Neural crest cell (in vitro differentiated cells): ENCODE measurements around the gene ATRNL1. TPM values are rescaled to one million over a fixed set of nuclear protein-coding genes. Genes with fewer than 3 reads are reported as not detected.
"Not testable (repeated sequence)": the region's sequence is repeated elsewhere in the genome, so short reads cannot be mapped to it uniquely, and the experiment has no call there.

Source experiments
- DNase-seq: peaks from one replicate; pipeline ENCODE4 v3.0.0; 2021; ENCODE audit warnings: low read depth, mixed read lengths, low spot score
- H3K27ac Mint-ChIP-seq: one replicate; pipeline ENCODE4 v1.8.0; 2021; ENCODE audit warnings: mild to moderate bottlenecking, mixed read lengths; ENCODE audit not compliant: unreplicated experiment
- H3K27me3 Mint-ChIP-seq: 2 replicates; pipeline ENCODE4 v1.8.0; 2021; ENCODE audit warnings: low read depth, mild to moderate bottlenecking, mixed read lengths
- H3K36me3 Mint-ChIP-seq: 2 replicates; pipeline ENCODE4 v1.8.0; 2021; ENCODE audit warnings: low read depth, mild to moderate bottlenecking, mixed read lengths
- H3K4me1 Mint-ChIP-seq: 2 replicates; pipeline ENCODE4 v1.8.0; 2021; ENCODE audit warnings: mixed read lengths
- H3K4me3 Mint-ChIP-seq: one replicate; pipeline ENCODE4 v1.8.0; 2021; ENCODE audit warnings: mild to moderate bottlenecking, mixed read lengths
- H3K9me3 Mint-ChIP-seq: 2 replicates; pipeline ENCODE4 v1.8.0; 2021; ENCODE audit warnings: mixed read lengths
- CTCF ChIP-seq: fragments of 200-600 bp; sonication (generic); conservative IDR thresholded peaks from 2 replicates; pipeline ENCODE4 v1.5.0; 2021; ENCODE audit warnings: antibody characterized with exemption, mild to moderate bottlenecking
- total RNA-seq: library from RNA; stranded (reverse); gene quantifications from 2 replicates; pipeline ENCODE4 v1.2.1, GENCODE V29; 2021

Gene ATRNL1
- total RNA-seq, 1 donor from 2014 or later = 46.9 TPM

GRCh38 chr10:115525141-115525540 lies 432.0 kb downstream of the ATRNL1 start:
- H3K27ac Mint-ChIP-seq = no peak overlapping the region

GRCh38 chr10:115527682-115528081 lies 434.5 kb downstream of the ATRNL1 start:
- not testable (repeated sequence) for H3K4me1 Mint-ChIP-seq, H3K4me3 Mint-ChIP-seq, H3K36me3 Mint-ChIP-seq, H3K27ac Mint-ChIP-seq, DNase-seq, H3K27me3 Mint-ChIP-seq, H3K9me3 Mint-ChIP-seq

More at GRCh38 chr10:115525141-115525540, 432.0 kb downstream of the ATRNL1 start:
- no peak for DNase-seq
- H3K4me1 Mint-ChIP-seq = no peaks in the 10 kb centered on the region
- H3K27me3 Mint-ChIP-seq = no peaks in the 10 kb centered on the region
- H3K36me3 Mint-ChIP-seq = peaks cover 11% of the 10 kb centered on the region
- peaks cover 8% of the 10 kb centered on the region for H3K9me3 Mint-ChIP-seq
- TF ChIP-seq CTCF = no peak
- H3K4me3 Mint-ChIP-seq = no peak overlapping the region

DNA sequence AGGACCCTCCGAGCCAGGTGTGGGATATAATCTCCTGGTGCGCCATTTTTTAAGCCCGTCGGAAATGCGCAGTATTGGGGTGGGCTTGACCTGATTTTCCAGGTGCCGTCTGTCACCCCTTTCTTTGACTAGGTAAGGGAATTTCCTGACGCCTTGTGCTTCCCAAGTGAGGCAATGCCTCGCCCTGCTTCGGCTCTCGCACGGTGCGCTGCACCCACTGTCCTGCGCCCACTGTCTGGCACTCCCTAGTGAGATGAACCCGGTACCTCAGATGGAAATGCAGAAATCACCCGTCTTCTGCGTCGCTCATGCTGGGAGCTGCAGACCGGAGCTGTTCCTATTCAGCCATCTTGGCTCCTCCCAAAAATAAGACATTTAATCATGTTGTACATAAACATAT lies 443.2 kb downstream of the ATRNL1 start:
- H3K9me3 Mint-ChIP-seq, DNase-seq, H3K27ac Mint-ChIP-seq, H3K27me3 Mint-ChIP-seq, H3K4me3 Mint-ChIP-seq, H3K36me3 Mint-ChIP-seq, H3K4me1 Mint-ChIP-seq: not testable (repeated sequence)

GRCh38 chr10:115539142-115539762 lies 446.1 kb downstream of the ATRNL1 start:
- TF ChIP-seq CTCF = no peak
- no peaks in the 10 kb centered on the region for H3K27me3 Mint-ChIP-seq
- H3K9me3 Mint-ChIP-seq = peaks cover 6% of the 10 kb centered on the region
- H3K4me3 Mint-ChIP-seq = no peak overlapping the region
- DNase-seq = no peak
- peaks cover 6% of the 10 kb centered on the region for H3K4me1 Mint-ChIP-seq
- no peak overlapping the region for H3K27ac Mint-ChIP-seq
- H3K36me3 Mint-ChIP-seq = peaks cover 4% of the 10 kb centered on the region

DNA sequence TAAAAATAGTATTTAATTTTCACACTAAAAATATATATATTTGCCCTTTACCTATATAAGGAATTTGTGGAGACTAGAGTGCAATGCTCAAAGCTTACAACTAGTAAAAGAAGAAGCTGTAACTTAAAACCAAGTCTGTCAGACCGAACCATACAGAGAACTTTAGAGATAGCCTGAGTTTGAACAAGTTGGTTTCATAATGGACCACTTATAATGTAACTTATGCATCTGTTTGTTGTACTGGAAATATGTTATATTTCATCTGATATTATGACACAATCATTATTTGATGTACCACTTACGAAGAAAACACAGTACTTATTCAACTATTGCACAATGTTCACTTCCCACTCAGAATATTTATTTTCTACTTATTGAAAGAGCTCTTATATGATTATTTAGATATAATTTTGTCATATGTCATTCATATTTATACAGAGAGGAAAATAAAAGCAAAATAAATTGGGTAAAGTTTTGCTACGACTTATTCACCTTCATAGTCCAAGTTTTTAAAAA lies 462.8 kb downstream of the ATRNL1 start:
- TF ChIP-seq CTCF = no peak
- no peaks in the 10 kb centered on the region for H3K36me3 Mint-ChIP-seq
- peaks cover 10% of the 10 kb centered on the region for H3K9me3 Mint-ChIP-seq

DNA sequence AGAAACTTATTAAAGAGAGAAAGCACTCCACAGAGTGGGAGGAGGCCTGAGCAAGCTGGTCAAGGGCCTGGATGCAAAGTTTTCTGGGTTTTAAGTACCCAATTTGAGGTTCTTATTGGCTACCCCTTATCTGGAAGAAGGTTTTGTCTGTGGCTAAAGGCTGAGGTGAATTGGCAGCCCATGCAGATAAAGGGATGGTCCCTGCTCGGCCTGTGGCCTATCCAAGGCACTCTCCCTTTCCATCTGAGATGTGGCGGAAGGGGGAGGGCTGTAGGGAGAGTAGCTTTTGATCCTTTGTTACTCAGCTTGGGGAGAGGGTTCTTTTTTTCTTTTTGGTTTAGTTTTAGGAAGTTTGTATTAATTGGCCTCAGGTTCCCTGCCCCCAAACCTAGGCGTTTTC lies 465.1 kb downstream of the ATRNL1 start:
- no peak for DNase-seq
- Mint-ChIP-seq H3K9me3 (peaks cover 10% of the 10 kb centered on the region), H3K27me3 (no peaks in the 10 kb centered on the region), H3K36me3 (no peaks in the 10 kb centered on the region), H3K27ac (peak overlapping the region; percentile 35), H3K4me1 (no peaks in the 10 kb centered on the region), H3K4me3 (no peak overlapping the region)
- TF ChIP-seq CTCF = no peak

More for the DNA sequence above, 462.8 kb downstream of the ATRNL1 start:
- Mint-ChIP-seq H3K4me3 (no peak overlapping the region), H3K27ac (no peak overlapping the region), H3K27me3 (no peaks in the 10 kb centered on the region), H3K4me1 (no peaks in the 10 kb centered on the region)
- no peak for DNase-seq
